ENCODE measurements around the gene IL20RA. TPM values are rescaled to one million over a fixed set of nuclear protein-coding genes. Genes with fewer than 3 reads are reported as not detected.
A peak's percentile ranks its signal among the peaks of the same experiment; 100 is the strongest.

The IL20RA gene
- total RNA-seq, 1 donor from 2014 or later = 0.60 TPM

GRCh38 chr6:137046871-137047412, 2.2 kb upstream of the IL20RA start:
- ATAC-seq (no peak), DNase-seq (ENCODE audit: low spot score) (no peak)

DNA sequence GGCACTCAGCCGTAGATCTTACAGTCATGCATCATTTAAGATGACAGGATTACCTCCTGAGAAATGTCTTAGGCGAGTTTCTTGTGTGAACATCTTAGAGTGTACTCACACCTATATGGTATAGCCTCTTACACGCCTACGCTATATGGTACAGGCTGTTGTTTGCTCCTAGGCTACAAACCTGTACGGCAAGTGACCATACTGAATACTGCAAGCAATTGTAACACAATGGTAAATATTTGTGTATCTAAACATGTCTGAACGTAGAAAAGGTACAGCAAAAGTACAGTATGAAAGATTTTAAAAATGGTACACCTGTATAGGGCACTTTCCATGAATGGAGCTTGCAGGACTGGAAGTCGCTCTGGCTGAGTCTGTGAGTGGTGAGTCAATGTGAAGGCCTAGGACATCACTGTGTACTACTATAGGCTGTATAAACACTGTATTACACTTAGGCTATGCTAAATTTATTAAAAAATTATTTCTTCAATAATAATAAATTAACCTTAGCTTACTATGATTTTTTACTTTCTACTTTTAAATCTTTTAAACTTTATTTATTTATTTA, 541 bp upstream of the IL20RA start:
- no peak for ATAC-seq
- no peak for DNase-seq (ENCODE audit: low spot score)

- peak; percentile 64 for ATAC-seq
- no peak for DNase-seq (ENCODE audit: low spot score)
These were observed 927 bp downstream of the IL20RA start for GRCh38 chr6:137043710-137044365.

GRCh38 chr6:137040393-137040792, 4.4 kb downstream of the IL20RA start:
- ATAC-seq = no peak
- no peak for DNase-seq (ENCODE audit: low spot score)

- DNase-seq (ENCODE audit: low spot score) (no peak), ATAC-seq (no peak)
These were observed 5.8 kb downstream of the IL20RA start for GRCh38 chr6:137039010-137039409.

DNA sequence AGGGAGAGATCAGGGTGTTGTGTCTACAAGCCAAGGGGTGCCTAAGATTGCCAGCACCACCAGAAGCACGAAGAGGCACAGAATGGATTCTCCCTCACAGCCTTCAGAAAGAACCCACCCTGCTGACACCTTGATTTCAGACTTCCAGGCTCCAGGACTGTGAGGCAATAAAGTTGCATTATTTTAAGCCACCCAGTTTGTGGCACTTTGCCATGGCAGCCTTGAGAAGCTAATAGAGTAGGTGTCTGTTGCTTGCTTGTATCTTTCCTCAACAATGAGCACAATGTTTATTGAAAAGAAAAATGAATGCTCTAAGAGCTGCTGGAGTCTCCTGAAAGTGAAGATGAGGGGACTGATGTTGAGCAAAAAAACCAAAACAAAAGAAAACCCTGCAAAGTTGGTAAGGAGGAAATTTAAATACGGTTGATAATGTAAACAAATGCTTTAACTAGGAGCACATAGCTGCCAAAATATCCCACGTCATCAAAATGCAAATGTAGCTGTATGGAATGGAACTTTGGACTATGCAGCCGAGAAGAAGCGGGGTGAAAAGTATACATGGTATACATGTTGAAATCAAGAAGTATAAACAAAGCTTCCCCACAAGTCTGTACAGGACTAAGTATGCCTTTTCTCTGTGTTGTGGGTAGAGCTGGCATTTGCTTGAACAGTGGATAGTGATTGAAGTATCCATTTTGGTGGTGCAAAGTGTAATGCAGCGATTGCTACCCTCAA, 8.0 kb downstream of the IL20RA start:
- ATAC-seq = no peak
- no peak for DNase-seq (ENCODE audit: low spot score)

- ATAC-seq = no peak
- no peak for DNase-seq (ENCODE audit: low spot score)
These were observed 10.9 kb downstream of the IL20RA start for GRCh38 chr6:137033828-137034227.

GRCh38 chr6:137031122-137031521, 13.6 kb downstream of the IL20RA start:
- no peak for DNase-seq (ENCODE audit: low spot score)
- ATAC-seq = no peak

GRCh38 chr6:137028912-137029311, 15.9 kb downstream of the IL20RA start:
- no peak for ATAC-seq
- no peak for DNase-seq (ENCODE audit: low spot score)

DNA sequence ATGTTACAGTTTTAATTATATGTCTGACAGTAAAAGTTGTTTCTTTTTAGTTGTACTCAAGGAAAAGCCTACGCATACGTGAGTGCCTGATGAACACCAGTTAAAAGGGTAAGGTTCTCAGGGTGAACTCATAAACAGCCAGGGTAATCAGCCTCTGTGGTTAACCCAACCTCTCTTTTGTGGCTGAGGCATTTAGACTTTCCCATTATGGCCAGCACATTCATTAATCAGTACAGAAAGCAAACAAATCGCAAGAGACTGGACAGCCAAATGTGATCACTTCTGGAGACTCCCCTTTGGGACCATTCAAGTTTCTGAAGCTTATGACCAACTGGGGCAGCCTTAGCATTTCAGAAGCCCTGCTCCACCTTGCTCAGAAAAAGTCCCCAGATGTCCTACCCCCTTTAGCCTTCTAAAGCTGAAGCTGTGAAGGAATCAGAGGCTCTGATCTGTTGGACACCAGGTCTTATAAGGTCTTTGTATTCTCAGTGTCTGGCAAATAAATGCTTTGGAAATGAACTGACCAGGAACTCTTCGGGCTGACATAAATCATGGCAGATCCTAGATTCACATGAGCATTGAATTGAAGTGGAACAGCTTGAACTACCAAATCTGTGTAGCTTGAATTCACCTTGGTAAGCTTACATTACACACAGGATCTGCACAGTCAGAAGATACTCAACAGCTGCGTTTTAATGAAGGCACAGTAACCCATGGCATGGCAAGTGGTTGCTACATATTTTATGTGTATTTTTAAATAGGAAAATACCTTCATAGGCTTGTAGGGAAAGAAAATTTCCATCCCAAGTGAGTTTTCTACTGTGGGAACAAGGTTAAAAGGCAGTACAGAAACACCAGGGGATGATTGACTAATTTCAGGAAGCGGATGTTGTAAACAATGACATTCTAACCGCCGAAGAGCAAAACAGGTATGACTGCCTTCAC, 18.7 kb downstream of the IL20RA start:
- DNase-seq (ENCODE audit: low spot score) (no peak), ATAC-seq (no peak)

GRCh38 chr6:137024237-137024990, 20.4 kb downstream of the IL20RA start:
- no peak for DNase-seq (ENCODE audit: low spot score)
- ATAC-seq = peak; percentile 72

DNA sequence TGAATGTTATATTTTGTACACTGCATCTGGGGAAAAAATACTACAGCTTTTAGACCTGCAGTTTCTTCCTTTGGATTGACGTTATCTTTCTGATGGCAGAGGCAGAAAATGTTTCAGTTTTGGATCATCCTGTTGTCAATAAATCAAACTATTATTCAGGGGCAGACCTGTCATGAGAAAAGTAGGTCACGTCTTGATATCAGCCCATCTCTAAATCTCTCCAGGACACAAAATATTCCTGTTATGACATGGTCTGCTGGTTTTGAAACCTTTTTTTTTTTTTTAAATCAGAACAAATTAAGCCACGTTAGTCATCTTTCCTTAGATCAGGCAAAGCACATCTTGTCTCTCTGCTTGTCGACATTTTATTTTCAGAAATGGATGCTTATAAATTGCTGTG, 24.0 kb downstream of the IL20RA start:
- DNase-seq (ENCODE audit: low spot score) = no peak

GRCh38 chr6:137019476-137020272, 25.1 kb downstream of the IL20RA start:
- no peak for DNase-seq (ENCODE audit: low spot score)
- no peak for ATAC-seq

More for the DNA sequence above, 24.0 kb downstream of the IL20RA start:
- no peak for ATAC-seq

GRCh38 chr6:137017081-137017480, 27.7 kb downstream of the IL20RA start:
- ATAC-seq (no peak), DNase-seq (ENCODE audit: low spot score) (no peak)

DNA sequence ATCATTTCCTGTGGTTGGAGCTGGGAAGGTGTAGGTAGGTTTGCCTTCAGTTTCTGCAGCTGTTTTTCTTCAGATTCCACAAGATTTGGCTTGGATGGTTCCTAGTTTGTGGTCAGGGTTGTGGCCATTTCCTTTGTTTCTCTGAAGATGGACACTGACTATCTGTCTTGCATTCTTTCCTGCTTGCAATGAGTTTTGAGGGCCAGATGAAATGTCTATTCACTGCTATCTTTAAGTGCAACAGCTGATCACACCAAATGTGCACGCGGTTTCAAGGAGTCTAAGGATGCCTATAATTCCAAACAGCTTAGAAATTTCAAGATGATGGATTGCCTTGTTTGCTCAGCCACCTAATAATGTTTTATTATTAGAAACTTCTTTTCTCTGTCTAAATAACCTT, 28.4 kb downstream of the IL20RA start:
- ATAC-seq = no peak
- DNase-seq (ENCODE audit: low spot score) = no peak

GRCh38 chr6:137015943-137016342, 28.8 kb downstream of the IL20RA start:
- no peak for ATAC-seq

GRCh38 chr6:137013738-137014602, 30.8 kb downstream of the IL20RA start:
- peak; percentile 66 for ATAC-seq
- no peak for DNase-seq (ENCODE audit: low spot score)

More at GRCh38 chr6:137015943-137016342, 28.8 kb downstream of the IL20RA start:
- no peak for DNase-seq (ENCODE audit: low spot score)

DNA sequence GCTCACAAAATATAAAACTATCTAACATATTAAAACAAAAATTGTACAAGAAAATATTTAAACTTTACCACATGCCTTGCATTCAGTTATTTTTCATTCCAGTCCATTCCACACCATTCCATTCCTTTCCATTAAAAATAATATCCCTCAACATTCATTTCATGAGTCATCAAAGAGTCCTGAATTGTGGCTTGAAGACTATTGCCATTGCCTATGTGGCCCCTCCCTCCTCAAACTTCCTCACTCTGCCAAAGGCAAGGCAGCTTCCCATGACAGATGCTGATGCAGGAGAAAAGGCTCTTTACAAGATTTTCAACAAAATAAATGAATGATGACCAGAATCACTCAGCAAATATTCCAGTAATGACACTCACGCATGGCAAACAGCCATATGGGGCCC, 31.7 kb downstream of the IL20RA start:
- ATAC-seq = no peak
- no peak for DNase-seq (ENCODE audit: low spot score)
